Lower leg skin (tissue), 4 donors: Measurements from ENCODE around the gene CAMKMT. TPM values are rescaled to one million over a fixed set of nuclear protein-coding genes. Genes with fewer than 3 reads are reported as not detected.

Experiments used
- DNase-seq, 2 donors: peaks; one replicate each; pipeline ENCODE4 v3.0.0-alpha.2; 2019; ENCODE audit warnings: low spot score in 2 of 2
- H3K4me3 ChIP-seq: fragments of 200-600 bp; sonication (generic); 2 replicates; pipeline ENCODE4 v1.5.1; 2017; ENCODE audit warnings: mild to moderate bottlenecking, low read depth; ENCODE audit not compliant: poor library complexity, severe bottlenecking
- POLR2A ChIP-seq, 2 donors: fragments of 450-650 bp; IDR thresholded peaks; one replicate each; pipeline ENCODE4 v1.6.1; 2016 to 2017; ENCODE audit warnings: antibody characterized with exemption in 2 of 2, mild to moderate bottlenecking in 1 of 2, moderate library complexity in 1 of 2
- WGBS, 2 donors: methylation state at CpG; one replicate each; pipeline ENCODE4 v1.1.5; 2018; 5-methylcytosine and 5-hydroxymethylcytosine counted together
- intact Hi-C: fragments of 100-400 bp; cut with DNase I; formaldehyde crosslinking; loops from one replicate; pipeline ENCODE4 v1.15.0; 2023; ENCODE audit warnings: low total_unique reads
- total RNA-seq, 4 donors: library from RNA; depleted of rRNA; stranded (reverse); fragments of >200 nt; gene quantifications; one replicate each; pipeline ENCODE4 v1.1.0, GENCODE V29; 2016
- TF ChIP-seq, protein P1 (sequence below), 3 donors: fragments of 450-650 bp; IDR thresholded peaks; one replicate each; pipeline ENCODE4 v1.5.1; 2016; ENCODE audit warnings: antibody characterized with exemption in 3 of 3, mild to moderate bottlenecking in 3 of 3, moderate library complexity in 2 of 3

The CAMKMT gene
- total RNA-seq, 4 donors from 2014 or later, result 4.2 to 18.3 (median 9.8) TPM

DNA sequence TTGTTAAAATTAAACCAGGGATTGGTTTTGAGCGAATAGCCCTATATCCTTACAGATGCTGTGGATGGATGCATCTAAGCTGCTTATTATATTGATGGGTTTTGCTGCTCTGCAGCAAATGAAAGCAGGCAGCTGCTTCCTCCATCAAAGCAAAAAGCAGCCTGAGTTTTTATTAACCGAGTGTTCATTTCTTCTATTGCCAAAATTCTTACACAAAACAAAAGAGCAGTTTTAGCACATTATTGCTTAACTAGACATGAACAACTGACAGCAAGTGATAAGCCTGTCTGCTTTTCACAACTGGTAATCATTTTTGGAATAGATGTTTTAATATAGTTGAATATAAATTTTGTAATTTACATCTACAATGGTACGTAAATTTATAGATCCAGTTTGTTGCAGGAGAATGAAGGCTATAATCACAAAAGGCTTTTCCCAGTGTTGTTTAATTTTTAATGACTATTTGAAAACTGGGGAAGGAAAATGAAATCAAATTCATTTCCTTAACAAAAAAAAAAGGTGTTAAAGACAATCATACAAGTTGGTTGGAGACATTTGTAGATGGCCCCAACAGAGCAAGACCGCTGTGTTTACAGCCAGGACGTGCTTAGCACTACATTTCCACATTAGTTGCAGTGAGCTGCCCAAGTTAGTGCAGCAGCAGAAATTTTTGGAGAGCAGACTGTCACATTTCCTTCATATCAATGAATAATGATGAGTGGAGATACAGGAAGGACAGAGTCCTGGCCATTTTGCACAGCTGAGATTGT is 326.1 kb downstream of the CAMKMT start:
- TF ChIP-seq, protein P1, sequence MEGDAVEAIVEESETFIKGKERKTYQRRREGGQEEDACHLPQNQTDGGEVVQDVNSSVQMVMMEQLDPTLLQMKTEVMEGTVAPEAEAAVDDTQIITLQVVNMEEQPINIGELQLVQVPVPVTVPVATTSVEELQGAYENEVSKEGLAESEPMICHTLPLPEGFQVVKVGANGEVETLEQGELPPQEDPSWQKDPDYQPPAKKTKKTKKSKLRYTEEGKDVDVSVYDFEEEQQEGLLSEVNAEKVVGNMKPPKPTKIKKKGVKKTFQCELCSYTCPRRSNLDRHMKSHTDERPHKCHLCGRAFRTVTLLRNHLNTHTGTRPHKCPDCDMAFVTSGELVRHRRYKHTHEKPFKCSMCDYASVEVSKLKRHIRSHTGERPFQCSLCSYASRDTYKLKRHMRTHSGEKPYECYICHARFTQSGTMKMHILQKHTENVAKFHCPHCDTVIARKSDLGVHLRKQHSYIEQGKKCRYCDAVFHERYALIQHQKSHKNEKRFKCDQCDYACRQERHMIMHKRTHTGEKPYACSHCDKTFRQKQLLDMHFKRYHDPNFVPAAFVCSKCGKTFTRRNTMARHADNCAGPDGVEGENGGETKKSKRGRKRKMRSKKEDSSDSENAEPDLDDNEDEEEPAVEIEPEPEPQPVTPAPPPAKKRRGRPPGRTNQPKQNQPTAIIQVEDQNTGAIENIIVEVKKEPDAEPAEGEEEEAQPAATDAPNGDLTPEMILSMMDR (IDR thresholded peaks at IDR 0.05), result no peak
- TF ChIP-seq POLR2A (IDR thresholded peaks at IDR 0.05), result no peak
- WGBS, 2 donors, result 82 to 85% methylated on average over 5 of the region's 5 CpGs
- intact Hi-C loops, result no loop called here
- H3K4me3 ChIP-seq, result no peak overlapping the region
- no peak for DNase-seq

DNA sequence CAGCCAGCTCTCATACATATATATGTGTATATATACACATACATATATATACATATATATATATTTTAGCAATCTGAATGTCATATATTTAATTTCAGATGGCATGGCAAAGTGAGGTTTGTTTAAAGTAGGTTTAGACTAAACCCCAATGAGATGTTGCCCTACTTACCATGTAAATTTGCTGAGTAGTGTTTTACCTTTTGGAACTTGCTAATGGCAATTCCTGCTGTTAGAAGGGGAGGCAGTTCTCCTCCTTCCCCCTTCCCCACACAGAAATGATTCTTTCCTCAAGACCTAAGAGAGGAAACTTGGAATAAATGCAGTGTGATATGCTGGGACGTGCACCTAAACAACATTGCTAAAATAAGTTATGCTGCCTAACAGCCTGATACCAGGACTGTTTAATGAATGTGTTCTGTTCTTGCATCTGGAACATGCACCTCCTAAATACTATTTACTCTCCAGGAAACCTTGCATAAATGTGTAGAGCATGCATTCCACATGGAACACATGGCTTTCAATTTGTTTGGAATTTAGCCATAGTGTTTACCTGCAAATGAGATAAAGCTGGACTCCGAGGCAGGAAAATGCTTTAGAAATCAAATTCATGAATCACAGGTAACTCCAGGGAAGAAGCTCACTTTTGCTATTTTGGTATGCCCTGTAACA is 326.8 kb downstream of the CAMKMT start:
- WGBS, 2 donors, result 76 to 78% methylated on average over 2 of the region's 2 CpGs
- intact Hi-C loops, result no loop called here
- H3K4me3 ChIP-seq, result no peak overlapping the region

DNA sequence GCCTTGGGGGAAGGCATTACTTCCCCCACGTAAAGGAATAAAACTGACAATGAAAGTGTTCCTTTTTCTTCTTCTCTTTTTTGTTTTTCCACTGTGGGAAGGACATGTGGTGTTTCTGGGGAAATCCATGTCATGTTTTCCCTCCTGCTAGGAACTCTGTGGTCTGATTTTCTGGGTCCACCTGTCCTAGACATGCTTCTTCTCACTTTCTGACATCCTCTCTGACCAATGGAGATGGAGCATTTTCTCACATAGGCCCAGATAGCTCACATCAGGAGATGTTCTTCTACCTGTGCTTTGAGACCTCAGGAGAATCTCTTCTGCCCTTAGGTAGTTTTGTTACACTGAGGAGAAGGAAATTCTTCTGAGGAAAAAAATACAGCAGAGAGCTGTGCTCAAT is 327.8 kb downstream of the CAMKMT start:
- no peak overlapping the region for H3K4me3 ChIP-seq
- intact Hi-C loops, result no loop called here
- DNase-seq, result no peak
- WGBS, 2 donors, result 86 to 92% methylated on average over 1 of the region's 1 CpG
- TF ChIP-seq, protein P1 (IDR thresholded peaks at IDR 0.05), result no peak
- no peak for TF ChIP-seq POLR2A (IDR thresholded peaks at IDR 0.05)

More for the DNA sequence above, 326.8 kb downstream of the CAMKMT start:
- TF ChIP-seq POLR2A (IDR thresholded peaks at IDR 0.05), result no peak
- TF ChIP-seq, protein P1 (IDR thresholded peaks at IDR 0.05), result no peak
- no peak for DNase-seq

DNA sequence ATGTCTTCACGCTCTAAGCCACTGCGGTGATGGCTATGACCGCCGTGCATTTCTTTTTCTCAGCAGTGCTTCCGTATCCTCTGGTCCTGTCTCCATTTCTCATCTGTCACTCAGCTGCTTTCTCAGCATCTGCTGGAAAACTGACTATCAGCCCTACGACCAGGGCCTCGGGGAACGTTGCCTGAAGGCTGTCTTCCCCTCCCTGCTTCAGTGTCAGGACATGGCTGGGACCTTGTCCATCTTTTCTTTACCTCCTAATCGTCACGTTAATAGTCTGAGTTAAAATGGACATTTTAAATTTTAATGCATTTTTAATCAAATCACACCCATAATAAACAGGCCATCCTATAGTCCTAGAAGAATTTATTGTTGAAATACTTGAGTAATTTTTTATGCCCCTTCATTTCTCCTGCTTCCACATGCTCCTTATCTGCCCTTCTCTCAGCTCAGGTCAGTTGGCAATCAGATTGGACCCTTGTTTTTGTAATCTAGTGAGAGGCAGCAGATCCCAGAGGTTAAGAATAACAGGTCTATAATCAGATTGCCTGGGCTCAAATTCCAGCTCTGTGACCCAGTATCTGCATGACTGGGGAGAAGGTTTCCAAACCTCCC is 329.5 kb downstream of the CAMKMT start:
- WGBS, 2 donors, result 87 to 92% methylated on average over 10 of the region's 10 CpGs
- intact Hi-C loops, result no loop called here

DNA sequence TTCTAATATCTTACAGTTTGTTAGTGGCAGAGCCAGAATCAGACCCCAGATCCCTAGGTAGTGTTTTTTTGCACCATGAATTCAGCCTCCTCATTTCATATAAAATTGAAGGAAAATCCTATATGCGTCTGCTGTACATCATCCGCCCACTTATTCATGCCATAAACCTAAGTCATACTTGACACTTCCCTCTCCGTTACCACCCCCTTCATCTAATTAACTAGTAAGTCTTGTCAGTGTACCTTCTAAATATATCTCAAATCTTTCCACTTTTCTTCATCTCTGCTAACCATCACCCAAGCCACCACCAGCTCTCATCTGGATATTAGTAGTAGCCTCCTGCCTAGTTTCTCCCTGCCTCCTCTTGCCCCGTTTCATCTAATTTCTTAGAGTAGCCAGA is 331.1 kb downstream of the CAMKMT start:
- intact Hi-C loops, result no loop called here

More for the DNA sequence above, 329.5 kb downstream of the CAMKMT start:
- no peak for DNase-seq
- H3K4me3 ChIP-seq, result no peak overlapping the region
- TF ChIP-seq POLR2A (IDR thresholded peaks at IDR 0.05), result no peak
- TF ChIP-seq, protein P1 (IDR thresholded peaks at IDR 0.05), result no peak

More for the DNA sequence above, 331.1 kb downstream of the CAMKMT start:
- 89 to 96% methylated on average over 4 of the region's 4 CpGs for WGBS, 2 donors
- no peak for DNase-seq
- H3K4me3 ChIP-seq, result no peak overlapping the region
- TF ChIP-seq, protein P1 (IDR thresholded peaks at IDR 0.05), result no peak
- TF ChIP-seq POLR2A (IDR thresholded peaks at IDR 0.05), result no peak
